NCI-H82 treated with DMSO at 0.1 percent for 48 hours (cell line): ENCODE measurements around the gene PTPRJ.

Experiments used
- DNase-seq: peaks from one replicate; lab custom pipeline; 2025; ENCODE audit not compliant: unreplicated experiment; lab: John Stamatoyannopoulos, UW

PTPRJ gene

DNA sequence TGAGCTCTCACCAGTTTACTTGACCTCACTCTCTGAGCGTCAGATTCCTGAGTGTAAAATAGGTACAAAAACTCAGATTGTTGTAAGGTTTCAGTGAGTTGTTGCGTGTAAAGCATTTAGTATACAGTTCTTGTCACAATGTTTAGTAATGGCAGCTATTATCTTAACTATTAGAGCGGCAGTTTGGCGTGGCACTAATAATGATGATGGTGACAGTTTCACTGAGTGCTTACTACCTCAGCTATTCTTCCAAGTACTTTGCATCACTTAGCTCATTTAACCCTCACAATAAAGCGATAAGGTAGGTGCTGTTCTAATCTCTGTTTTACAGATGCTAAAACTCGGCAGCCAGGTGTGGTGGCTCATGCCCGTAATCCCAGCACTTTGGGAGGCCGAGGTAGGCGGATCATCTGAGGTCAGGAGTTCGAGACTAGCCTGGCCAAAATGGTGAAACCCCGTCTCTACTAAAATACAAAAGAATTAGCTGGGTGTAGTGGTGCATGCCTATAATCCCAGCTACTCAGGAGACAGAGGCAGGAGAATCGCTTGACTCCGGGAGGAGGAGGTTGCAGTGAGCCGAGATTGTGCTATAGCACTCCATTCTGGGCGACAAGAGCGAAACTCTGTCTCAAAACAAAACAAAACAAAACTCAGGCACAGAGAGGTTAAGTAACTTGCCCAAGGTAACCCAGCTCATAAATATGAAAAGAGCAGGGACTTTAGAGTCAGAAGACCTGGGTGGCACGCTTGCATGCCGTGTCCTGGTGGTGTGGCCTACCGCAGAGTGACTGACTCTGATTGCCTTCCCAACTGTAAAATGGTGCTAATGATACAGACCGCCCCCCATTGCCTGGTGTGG lies 76.2 kb downstream of the PTPRJ start:
- no peak for DNase-seq

DNA sequence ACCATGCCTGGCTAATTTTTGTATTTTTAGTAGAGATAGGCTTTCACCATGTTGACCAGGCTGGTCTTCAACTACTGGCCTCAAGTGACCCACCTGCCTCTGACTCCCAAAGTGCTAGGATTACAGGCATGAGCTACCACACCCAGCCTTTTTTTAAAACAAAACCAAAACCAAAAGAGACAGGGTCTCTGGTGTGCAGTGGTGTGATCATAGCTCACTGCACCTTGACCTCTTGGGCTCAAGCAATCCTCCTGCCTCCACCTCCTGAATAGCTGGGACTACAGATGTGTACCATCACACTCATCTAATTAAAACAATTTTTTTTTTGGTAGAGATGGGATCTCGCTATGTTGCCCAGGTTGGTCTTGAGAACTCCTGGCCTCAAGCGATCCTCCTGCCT lies 77.7 kb downstream of the PTPRJ start:
- DNase-seq = no peak

DNA sequence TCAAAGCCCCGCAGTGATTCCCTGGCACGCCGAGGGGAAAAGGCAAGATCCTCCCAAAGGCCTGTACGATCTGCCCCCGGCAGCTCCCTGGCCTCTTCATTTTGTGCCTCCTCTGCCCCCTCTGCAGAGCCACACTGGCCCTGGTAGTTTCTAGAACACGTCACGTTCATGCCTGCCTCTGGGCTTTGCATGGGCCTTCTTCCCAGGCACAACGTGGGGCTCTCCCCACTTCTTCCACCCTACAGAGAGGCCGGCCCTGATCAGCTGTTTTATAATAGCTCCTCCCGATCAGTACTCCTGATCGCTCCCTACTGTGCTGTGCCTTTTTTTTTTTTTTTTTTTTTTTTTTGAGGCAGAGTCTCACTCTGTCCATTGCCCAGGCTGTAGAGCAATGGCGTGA lies 78.4 kb downstream of the PTPRJ start:
- DNase-seq = no peak

DNA sequence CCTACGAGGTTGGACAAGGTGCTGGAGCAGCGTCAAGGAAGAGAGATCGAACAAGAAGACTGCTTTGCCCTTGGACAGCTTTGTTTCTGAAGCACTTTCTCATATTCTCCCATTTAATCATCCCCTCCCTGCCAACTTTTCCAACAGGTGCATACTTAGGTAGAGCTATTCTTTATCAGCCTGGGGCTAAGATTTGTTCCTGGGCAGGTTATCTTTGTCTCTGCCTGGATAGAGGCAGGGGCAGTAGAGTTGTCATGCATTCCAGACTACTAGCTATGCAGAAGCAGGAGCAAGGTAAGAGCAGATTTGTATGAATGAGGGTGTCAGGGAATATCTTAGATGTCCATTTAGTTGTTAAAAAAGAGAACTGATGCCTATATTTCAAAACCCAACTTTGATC lies 82.3 kb downstream of the PTPRJ start:
- no peak for DNase-seq

DNA sequence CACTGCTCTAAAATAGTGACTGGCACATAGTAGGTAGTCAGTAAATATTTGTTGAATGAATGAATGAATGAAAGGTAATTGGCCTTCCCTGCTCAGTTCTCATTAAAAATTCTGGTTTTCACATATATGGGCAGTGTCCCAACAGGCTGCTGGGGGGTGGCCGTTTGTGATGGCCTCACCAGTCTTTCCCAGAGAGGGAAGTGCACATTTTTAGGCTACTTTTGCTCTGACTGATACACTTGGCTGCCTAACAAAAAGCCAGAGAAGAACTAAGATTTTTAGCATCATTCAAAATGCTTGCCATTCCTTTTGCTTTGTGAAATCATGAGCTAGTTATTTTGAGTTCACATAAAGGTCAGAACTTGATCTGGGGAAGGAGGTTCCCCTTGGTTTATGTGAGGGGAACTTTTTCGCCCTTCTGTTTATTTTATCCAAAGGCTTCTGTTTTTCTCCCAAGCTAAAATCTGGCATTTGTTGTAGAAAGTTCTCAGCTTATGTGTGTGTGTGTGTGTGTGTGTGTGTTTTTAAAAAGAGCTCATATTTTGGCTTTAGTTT lies 83.1 kb downstream of the PTPRJ start:
- DNase-seq = no peak

DNA sequence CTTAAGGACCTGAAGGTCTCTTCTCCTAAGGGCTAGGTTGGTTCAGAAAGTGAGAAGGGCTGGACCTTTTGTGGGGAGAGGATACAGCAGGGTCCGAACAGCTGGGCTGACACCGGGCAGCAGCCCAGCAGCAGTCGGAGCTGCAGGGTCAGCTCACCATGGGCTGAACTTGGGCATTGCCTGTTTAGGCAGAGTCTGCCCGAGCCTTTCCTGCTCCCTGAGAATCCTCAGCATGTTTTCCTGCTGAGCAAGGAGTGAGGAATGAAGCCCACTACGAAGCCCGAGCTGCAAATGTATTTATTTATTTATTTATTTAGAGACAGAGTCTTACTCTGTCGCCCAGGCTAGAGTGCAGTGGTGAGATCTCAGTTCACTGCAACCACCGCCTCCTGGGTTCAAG lies 83.9 kb downstream of the PTPRJ start:
- no peak for DNase-seq

DNA sequence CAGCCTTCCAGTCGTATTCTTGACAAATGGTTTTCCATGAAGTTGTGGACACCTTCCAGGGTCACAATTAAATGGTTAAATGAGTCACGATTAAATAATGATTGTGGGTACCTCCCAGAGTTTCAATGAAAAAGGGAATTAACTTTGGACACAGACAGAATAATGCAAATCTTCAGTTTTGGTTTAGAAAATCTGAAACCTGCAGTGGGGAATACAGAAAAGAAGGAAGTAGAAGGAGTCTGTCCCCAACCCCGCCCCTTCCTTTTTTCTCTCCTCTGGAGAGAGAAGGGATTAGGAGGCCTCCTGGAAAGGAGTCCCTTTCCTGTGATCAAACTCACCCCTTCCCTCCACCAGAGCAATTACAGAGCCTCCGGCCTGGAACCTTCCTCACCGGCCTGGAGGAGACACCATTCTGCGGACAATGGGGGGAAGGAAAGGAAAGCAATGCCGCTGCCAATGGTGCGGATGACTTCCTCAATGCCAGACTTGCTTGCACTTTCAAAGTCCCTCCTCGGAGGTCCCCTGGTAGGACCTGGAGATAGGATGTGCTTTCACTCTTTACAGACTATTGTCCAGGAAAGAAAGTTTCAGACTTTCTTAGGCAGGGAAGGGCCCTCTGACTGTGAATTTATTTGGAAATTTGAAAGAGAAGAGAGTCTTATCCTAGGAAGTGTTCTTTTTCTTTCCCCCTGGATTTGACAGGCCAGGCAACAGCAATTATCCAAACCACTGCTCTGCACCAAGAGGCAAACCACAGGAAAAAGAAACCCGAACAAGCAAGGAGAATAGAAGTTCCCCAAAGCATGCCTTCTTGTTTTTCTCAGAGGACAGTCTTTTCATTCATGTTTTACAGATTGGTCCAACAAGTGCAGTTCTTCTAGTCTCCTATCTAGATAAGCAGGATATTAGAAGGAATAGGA lies 86.8 kb downstream of the PTPRJ start:
- no peak for DNase-seq

DNA sequence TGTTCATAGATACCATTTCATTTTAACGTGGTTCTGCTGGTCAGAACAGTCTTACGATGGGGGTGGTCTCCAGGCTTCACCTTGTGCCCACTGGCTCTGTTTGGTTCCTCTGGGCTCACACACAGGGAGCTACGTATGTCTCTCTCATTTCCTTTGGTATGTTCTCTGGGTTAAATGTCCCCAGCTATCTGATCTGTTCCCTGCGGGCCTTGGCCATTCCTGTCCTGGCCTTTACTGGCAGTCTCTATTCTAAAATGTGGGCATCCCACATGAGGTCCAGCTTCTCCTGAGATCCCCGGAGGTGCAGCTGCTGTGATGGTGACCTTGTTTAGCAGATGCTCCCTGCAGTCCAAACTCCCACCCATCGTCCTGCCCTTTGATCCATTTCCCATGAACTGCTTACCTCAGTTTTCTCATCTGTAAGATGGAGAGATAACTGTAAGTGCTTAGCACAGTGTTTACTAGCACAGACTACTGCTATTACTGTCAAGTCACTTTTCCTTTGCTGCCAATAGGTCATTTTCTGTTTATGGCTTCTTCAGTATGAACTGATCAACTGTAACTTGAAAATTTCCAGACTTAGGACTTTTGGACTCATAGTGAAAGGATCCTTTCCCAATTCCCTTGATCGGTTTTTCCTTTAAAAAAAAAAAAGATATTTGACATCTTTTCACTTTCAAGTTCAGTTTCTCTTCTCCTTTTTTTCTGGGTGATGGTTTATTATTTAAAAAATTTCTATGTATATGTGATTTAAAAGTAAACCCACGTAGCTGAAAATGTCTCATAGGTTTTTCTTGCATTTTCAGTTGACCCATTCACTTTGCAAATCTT lies 92.9 kb downstream of the PTPRJ start:
- no peak for DNase-seq

DNA sequence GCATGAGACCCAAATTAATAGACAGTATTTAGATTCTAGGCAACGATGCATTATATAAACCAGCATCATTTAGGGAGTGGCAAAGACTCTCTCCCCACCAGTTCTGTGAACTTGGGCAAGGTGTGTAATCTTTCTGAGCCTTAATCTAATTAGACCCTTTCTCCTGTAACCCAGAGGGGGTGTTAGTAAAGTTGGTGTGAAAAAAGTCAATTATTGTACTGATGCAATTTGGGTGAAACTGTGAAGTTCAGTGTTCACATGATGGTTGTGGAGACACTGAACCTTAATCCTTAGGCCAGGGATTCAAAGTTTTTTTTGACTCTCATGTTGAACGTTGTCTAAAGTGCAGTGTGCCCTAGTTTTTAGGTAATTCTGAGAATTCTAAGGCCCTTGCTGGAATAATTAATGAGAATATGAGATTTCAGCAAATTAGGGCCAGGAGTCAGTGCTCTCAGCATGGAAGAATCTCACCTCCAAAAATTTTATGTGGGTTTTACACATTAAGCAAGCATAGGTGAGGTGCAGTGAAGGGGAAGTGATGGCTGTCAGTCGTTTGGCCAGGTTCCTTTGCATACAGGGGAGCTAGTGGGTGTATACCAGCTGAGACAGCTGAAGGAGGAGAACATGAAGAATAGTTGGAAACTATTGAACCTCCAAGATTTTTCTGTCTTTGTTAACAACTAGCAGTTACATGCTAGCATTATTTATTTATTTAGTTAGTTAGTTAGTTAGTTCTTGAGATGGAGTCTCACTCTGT lies 94.2 kb downstream of the PTPRJ start:
- no peak for DNase-seq

DNA sequence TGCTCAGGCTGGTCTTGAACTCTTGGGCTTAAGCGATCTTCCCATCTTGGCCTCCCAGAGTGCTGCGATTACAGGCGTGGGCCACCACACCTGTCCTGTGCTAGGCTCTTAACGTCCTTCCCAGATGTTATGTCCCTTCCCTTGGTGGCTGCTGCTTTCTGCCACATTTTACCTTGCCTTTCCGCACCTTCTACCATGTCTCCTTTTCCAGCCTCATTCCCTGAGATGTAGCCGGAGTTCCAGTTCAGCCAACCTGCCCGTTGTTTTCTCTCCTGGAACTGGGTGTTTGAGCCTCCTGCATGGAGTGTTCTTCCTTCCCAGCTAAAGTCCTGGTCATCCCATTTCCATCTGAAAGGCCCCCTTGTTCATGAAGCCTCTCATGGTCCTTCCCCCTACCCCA lies 95.3 kb downstream of the PTPRJ start:
- DNase-seq = no peak

DNA sequence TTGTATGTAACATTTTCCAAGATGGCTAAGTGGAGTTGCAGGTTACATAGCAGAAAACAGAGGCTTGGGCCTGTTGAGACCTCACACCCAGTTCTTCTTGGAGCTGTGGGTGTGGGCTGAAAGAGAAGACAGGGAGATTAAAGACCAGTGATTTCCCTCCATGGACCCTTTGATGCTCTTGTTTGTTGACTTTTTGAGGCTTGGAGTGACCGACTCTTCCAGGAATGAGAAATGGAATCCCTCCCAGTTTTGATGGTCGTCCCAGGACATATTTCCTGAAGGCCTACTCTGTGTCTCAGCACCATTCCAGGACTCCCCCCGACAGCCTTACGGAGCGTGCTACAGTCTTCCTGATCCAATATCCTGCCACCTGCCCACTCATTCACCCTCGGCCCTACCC lies 96.9 kb downstream of the PTPRJ start:
- no peak for DNase-seq

DNA sequence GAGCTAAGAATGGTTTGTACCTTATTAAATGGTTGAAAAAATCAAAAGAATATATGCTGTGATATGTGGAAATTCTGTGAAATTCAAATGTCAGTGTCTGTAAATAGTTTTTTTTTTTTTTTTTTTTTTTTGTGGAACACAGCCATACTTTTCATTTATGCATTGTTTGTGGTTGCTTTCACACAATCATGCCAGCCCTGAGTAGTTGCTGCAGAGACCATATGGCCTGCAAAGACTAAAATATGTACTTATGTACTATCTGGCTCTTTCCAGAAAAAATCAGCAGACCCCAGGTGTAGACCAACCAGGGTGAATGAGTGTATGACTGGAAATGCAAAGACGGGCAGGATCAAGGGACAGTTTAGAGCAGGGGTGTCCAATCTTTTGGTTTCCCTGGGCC lies 98.3 kb downstream of the PTPRJ start:
- no peak for DNase-seq

DNA sequence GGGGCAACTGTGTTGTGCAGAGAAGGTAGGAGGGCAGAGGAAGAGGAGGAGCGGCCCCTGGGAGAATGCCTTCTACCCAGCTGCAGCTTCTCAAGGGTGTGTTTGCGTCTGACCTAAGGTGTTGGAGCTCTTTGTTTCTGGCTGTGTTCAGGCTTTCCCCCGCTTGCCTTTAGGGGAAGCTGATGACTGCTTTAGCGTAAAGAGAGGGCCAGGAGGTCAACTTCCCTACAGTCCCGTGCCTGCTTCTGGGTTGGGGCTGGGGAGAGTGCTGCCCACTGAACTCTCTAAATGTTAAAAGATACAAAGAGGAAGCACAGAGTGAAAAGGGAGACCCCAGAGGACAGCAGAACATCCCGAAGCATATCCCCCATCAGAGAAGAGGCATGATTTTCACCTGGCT lies 99.2 kb downstream of the PTPRJ start:
- no peak for DNase-seq

DNA sequence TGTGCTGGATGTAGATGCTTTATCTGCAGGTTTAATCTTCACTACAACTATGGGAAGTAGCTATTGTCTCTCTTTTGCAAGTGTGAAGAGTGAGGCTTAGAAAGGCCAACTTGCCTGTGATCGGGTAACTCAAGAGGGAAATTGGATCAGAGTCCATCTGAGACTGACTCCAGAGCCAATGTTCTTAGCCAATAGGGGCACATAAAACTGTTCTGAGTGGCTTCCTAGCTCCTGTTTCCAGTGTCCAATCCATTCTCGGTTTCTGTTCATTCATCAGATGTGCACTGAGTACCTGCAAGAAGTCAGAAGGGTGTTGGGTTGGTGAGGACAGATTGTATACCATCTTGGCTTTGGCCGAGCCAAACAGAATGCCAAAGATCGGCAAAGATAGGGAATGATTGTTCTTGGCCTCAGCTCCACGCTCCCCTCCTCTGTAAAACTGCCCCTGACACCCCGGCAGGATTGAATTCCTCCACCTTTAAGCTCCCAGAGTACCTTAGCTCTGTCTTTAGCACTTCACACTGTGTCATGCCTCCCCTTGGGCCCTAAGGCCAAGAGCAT lies 100.0 kb downstream of the PTPRJ start:
- no peak for DNase-seq

DNA sequence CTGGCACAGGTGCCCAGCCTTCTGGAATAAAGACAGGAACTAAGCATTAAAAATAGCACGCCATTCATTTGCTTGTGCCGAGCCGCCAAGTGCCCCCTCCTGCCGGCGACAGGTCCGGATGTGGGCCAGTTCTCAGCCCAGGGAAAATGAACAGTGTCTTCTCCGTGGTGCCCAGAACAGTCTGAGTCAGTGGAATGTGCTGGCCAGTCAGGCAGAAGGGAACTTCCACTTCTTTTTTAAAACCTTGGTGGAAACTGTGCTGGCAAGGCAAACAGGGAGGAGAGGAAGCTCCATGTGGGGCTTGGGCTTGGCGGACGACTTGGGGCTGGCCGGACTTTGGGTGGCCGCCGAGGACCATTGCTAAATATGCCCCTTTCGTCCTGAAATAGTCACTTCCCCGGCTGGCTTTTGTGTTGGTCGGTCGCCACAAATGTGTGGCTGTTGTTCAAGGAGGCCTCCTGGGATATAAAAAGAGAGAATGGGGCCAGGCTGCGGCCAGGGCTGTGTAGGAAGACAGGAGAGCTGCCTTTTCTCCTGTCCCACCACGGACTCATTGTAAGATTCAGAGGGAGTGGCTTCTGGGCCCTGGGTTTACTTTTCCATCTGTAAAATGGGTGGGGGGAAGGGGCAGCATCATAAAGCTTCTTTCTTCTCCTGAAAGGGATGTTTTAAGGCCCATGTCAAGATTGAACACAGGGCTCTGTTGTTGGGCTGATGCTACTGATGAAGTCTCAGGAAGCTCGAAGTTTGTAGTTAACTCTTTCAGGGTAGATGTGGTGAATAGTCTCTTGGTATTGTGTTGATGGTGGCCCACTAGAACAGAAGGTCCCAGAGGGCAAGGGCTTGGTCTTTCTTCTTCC lies 101.0 kb downstream of the PTPRJ start:
- DNase-seq = no peak

DNA sequence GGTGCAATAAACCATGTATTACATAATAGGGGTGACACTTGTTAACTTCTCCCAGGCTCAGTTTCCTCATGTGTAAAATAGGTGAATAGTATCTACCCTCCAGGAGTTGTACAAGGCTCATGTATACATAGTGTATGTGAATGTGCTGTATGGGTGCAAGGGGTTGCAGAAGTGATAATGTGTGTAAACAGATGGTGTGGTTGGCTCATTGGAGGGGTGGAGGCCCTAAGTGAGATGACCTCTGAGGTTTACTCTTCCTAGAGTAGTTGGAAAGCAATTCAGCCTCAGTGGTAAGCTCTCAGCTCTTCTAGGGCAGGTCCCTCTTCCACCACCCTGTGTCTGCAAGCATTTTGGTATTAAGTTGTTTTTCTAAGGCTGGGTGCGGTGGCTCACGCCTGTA lies 102.4 kb downstream of the PTPRJ start:
- DNase-seq = no peak

DNA sequence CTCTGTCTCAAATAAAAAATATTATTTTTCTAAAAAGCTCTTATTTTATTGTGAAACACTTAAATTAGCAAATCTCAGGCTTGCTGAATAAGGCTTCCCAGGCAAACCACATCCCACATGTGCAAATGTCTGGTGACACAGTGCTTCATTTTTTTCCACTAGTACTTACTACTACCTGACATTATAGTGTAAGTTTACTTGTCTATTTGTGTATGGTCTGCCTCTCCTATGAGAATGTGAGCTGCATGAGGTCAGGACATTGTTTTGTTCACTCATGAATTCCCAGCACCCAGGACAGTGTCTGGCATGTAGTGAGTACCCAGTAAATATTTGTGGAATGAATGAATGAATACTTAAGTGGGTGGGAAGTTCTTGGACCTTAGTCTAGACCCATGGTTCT lies 103.1 kb downstream of the PTPRJ start:
- DNase-seq = no peak

DNA sequence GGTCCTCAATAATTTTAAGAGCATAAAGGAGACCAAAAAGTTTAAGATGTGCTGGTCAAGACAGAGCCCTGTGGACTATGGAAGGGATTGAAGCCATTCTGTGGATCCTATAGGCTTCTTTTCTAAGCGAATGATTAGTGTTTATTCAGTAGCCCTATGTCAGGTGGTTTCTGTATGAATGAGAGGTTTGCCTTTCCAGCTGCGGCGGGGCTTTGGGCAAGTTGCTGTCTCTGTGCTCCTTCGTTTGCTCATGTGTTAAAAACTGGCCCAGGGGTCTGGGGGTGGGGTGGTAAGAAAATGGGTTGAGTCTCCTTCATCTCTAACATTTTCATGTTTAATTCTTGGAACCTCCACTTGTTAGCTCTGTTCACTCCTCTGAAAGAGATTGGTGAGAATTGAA lies 105.3 kb downstream of the PTPRJ start:
- DNase-seq = no peak

DNA sequence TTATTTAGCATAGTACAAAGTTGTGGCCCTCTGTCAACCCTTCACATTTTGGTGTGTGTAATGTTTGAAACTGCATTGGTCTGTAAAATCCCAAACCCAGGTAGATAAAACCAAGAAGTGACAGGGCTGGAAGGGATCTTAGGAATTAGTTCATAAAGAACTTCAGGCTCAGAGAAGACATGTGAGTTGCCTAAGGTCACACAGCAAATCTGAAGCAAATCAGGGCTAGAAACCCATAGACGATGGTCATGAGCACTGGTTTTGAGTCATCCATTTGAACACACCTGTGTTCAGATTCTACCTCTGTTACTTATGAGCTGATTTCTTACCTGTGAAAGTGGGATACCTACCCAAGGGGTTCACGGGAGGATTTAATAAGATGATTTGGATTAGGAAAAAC lies 107.1 kb downstream of the PTPRJ start:
- DNase-seq = no peak
